CD4-positive, alpha-beta T cell (primary cell): ENCODE measurements around the gene RAB20. TPM values are rescaled to one million over a fixed set of nuclear protein-coding genes. Genes with fewer than 3 reads are reported as not detected.

Experiments
- ATAC-seq: fragments of 200-7000 bp; cut with Tn5 transposase; one replicate; pipeline ENCODE4 v1.10.0; 2022; ENCODE audit warnings: mild to moderate bottlenecking; ENCODE audit not compliant: poor library complexity
- CTCF ChIA-PET: fragments of 350-600 bp; sonication (Branson Sonifier 250); formaldehyde crosslinking; loops from one replicate; lab custom pipeline; 2021; ENCODE audit warnings: antibody characterized with exemption, inconsistent platforms; lab: Charles Lee
- POLR2A ChIA-PET: fragments of 350-600 bp; sonication (Branson Sonifier 250); formaldehyde crosslinking; loops from one replicate; lab custom pipeline; 2021; ENCODE audit warnings: antibody characterized with exemption, inconsistent platforms; lab: Charles Lee
- DNase-seq, 14 experiments: peaks; one replicate each; pipeline ENCODE4 v3.0.0-alpha.2; 2013 to 2020; ENCODE audit warnings: mixed read lengths in 2 of 14
- H3K27ac ChIP-seq, 2 donors: one replicate each; pipeline versions ENCODE4 v1.5.1 to v1.7.0; 2013; ENCODE audit warnings: low read length in 2 of 2, low read depth in 1 of 2, mild to moderate bottlenecking in 1 of 2
- H3K27me3 ChIP-seq, 2 experiments: 1 replicate in 1 of 2; 2 replicates in 1 of 2; pipeline versions ENCODE4 v1.6.1 to v1.7.0; 2013; ENCODE audit warnings: low read length in 2 of 2, control low read depth in 1 of 2, mild to moderate bottlenecking in 1 of 2, moderate library complexity in 1 of 2; ENCODE audit not compliant: insufficient read depth in 2 of 2, control insufficient read depth in 1 of 2
- H3K36me3 ChIP-seq: one replicate; pipeline ENCODE4 v1.6.1; 2013; ENCODE audit warnings: low read length, control low read depth; ENCODE audit not compliant: insufficient read depth
- H3K4me1 ChIP-seq: one replicate; pipeline ENCODE4 v1.6.1; 2013; ENCODE audit warnings: low read length, control low read depth; ENCODE audit not compliant: insufficient read depth
- H3K4me3 ChIP-seq: one replicate; pipeline ENCODE4 v1.5.1; 2013; ENCODE audit warnings: mild to moderate bottlenecking, low read length, moderate library complexity
- H3K9me3 ChIP-seq, 2 experiments: 1 replicate in 1 of 2; 2 replicates in 1 of 2; pipeline versions ENCODE4 v1.6.1 to v1.7.0; 2013; ENCODE audit warnings: low read length in 2 of 2, mild to moderate bottlenecking in 2 of 2, control low read depth in 1 of 2, moderate library complexity in 1 of 2; ENCODE audit not compliant: control insufficient read depth in 1 of 2, insufficient read depth in 1 of 2
- H3K27ac Mint-ChIP-seq: one replicate; pipeline ENCODE4 v1.8.0; 2020; ENCODE audit warnings: mixed read lengths
- H3K27me3 Mint-ChIP-seq: one replicate; pipeline ENCODE4 v1.8.0; 2021; ENCODE audit warnings: mixed read lengths
- H3K36me3 Mint-ChIP-seq: one replicate; pipeline ENCODE4 v1.8.0; 2021; ENCODE audit warnings: low read depth, mixed read lengths
- H3K4me1 Mint-ChIP-seq: one replicate; pipeline ENCODE4 v1.8.0; 2021; ENCODE audit warnings: low read depth, mixed read lengths
- H3K4me3 Mint-ChIP-seq: one replicate; pipeline ENCODE4 v1.8.0; 2020; ENCODE audit warnings: mild to moderate bottlenecking, mixed read lengths
- H3K9me3 Mint-ChIP-seq: one replicate; pipeline ENCODE4 v1.8.0; 2020; ENCODE audit warnings: mixed read lengths
- CTCF ChIP-seq: fragments of 200-600 bp; IDR thresholded peaks from one replicate; pipeline ENCODE4 v1.8.0; 2022; ENCODE audit warnings: antibody characterized with exemption, mild to moderate bottlenecking
- intact Hi-C, 2 experiments: fragments of 100-400 bp; cut with DNase I in 1 of 2; cut with micrococcal nuclease in 1 of 2; formaldehyde crosslinking; loops; one replicate each; pipeline versions ENCODE4 v1.15.1 to v1.9.0; 2023 to 2025; cut with DNase I, micrococcal nuclease
- total RNA-seq, 174 experiments: library from RNA in 2 of 174; stranded (reverse) in 2 of 174; gene quantifications; one replicate each; pipeline ENCODE4 v1.2.3 and lab custom pipeline; 2021 to 2026

Gene RAB20
- total RNA-seq, 2 experiments from 2014 or later, result 0.89 to 1.4 TPM

- H3K27ac Mint-ChIP-seq, result no peak overlapping the region
- CTCF ChIA-PET, result no interaction called here
These were observed 14.6 kb downstream of the RAB20 start for GRCh38 chr13:110546926-110547325.

GRCh38 chr13:110546378-110546777, 15.1 kb downstream of the RAB20 start:
- Mint-ChIP-seq H3K36me3 (peaks cover 7% of the 10 kb centered on the region), H3K9me3 (no peaks in the 10 kb centered on the region), H3K27ac (no peak overlapping the region), H3K4me3 (no peak overlapping the region), H3K27me3 (no peaks in the 10 kb centered on the region), H3K4me1 (no peaks in the 10 kb centered on the region)
- Histone ChIP-seq H3K4me1 (no peaks in the 10 kb centered on the region), H3K27ac (no peak overlapping the region), H3K9me3 (peaks cover 0 to 5% of the 10 kb centered on the region in 2 experiments), H3K27me3 (no peaks in the 10 kb centered on the region), H3K36me3 (no peaks in the 10 kb centered on the region), H3K4me3 (no peak overlapping the region)
- no peak for ATAC-seq
- DNase-seq, result no peak
- TF ChIP-seq CTCF, result no peak
- ChIA-PET POLR2A (no interaction called here), CTCF (no interaction called here)
- intact Hi-C loops, result no loop called here

More at GRCh38 chr13:110546926-110547325, 14.6 kb downstream of the RAB20 start:
- DNase-seq (no peak), ATAC-seq (no peak)
- Mint-ChIP-seq H3K36me3 (peaks cover 7% of the 10 kb centered on the region), H3K4me3 (no peak overlapping the region), H3K4me1 (no peaks in the 10 kb centered on the region), H3K9me3 (no peaks in the 10 kb centered on the region), H3K27me3 (no peaks in the 10 kb centered on the region)
- peaks cover 0 to 5% of the 10 kb centered on the region in 2 experiments for H3K9me3 ChIP-seq
- intact Hi-C loops, result no loop called here
- H3K36me3 ChIP-seq, result no peaks in the 10 kb centered on the region
- no peaks in the 10 kb centered on the region for H3K27me3 ChIP-seq
- POLR2A ChIA-PET, result no interaction called here
- H3K27ac ChIP-seq, result no peak overlapping the region
- TF ChIP-seq CTCF, result no peak
- no peaks in the 10 kb centered on the region for H3K4me1 ChIP-seq
- H3K4me3 ChIP-seq, result no peak overlapping the region

GRCh38 chr13:110542169-110542796, 19.2 kb downstream of the RAB20 start:
- CTCF ChIA-PET, result no interaction called here

More at GRCh38 chr13:110542169-110542796, 19.2 kb downstream of the RAB20 start:
- intact Hi-C loops, result no loop called here
- ATAC-seq (no peak), DNase-seq (no peak)
- peaks cover 0 to 5% of the 10 kb centered on the region in 2 experiments for H3K9me3 ChIP-seq
- H3K36me3 ChIP-seq, result no peaks in the 10 kb centered on the region
- Mint-ChIP-seq H3K27ac (no peak overlapping the region), H3K9me3 (no peaks in the 10 kb centered on the region), H3K4me1 (peaks cover 11% of the 10 kb centered on the region), H3K36me3 (peaks cover 7% of the 10 kb centered on the region), H3K27me3 (no peaks in the 10 kb centered on the region), H3K4me3 (no peak overlapping the region)
- H3K27ac ChIP-seq, result no peak overlapping the region
- no peak overlapping the region for H3K4me3 ChIP-seq
- no peak for TF ChIP-seq CTCF
- H3K27me3 ChIP-seq, result no peaks in the 10 kb centered on the region
- no peaks in the 10 kb centered on the region for H3K4me1 ChIP-seq
- POLR2A ChIA-PET, result no interaction called here
